H9 (cell line): Measurements from ENCODE around the gene GNMT. TPM values are rescaled to one million over a fixed set of nuclear protein-coding genes. Genes with fewer than 3 reads are reported as not detected.
A peak's percentile ranks its signal among the peaks of the same experiment; 100 is the strongest.

Experiments used
- DNase-seq: peaks from one replicate; pipeline ENCODE4 v3.0.0-alpha.2; 2017
- H2AFZ ChIP-seq: one replicate; pipeline ENCODE4 v1.6.1; 2013; ENCODE audit warnings: mild to moderate bottlenecking, low read length, control low read depth, moderate library complexity
- H2AK5ac ChIP-seq: 2 replicates; pipeline ENCODE4 v1.6.1; 2013; ENCODE audit warnings: low read length, control low read depth, mixed read lengths; ENCODE audit not compliant: insufficient read length
- H2BK120ac ChIP-seq: one replicate; pipeline ENCODE4 v1.6.1; 2013; ENCODE audit warnings: low read depth, mild to moderate bottlenecking, low read length, control low read depth, inconsistent platforms; ENCODE audit not compliant: poor library complexity, severe bottlenecking
- H2BK12ac ChIP-seq: 2 replicates; pipeline ENCODE4 v1.6.1; 2013; ENCODE audit warnings: low read length, control low read depth, mixed read lengths, low read depth; ENCODE audit not compliant: insufficient read length
- H2BK15ac ChIP-seq: 2 replicates; pipeline ENCODE4 v1.6.1; 2013; ENCODE audit warnings: low read depth, low read length, control low read depth
- H2BK20ac ChIP-seq: one replicate; pipeline ENCODE4 v1.6.1; 2013; ENCODE audit warnings: low read depth, mild to moderate bottlenecking, low read length, control low read depth, inconsistent platforms; ENCODE audit not compliant: poor library complexity, severe bottlenecking
- H2BK5ac ChIP-seq: 2 replicates; pipeline ENCODE4 v1.6.1; 2013; ENCODE audit warnings: low read length, control low read depth, mixed read lengths; ENCODE audit not compliant: insufficient read length
- H3K14ac ChIP-seq: 2 replicates; pipeline ENCODE4 v1.6.1; 2013; ENCODE audit warnings: low read length, control low read depth; ENCODE audit not compliant: insufficient read depth
- H3K18ac ChIP-seq: 2 replicates; pipeline ENCODE4 v1.6.1; 2013; ENCODE audit warnings: low read depth, mild to moderate bottlenecking, mixed read lengths, low read length, control low read depth; ENCODE audit not compliant: insufficient read length
- H3K23ac ChIP-seq: 2 replicates; pipeline ENCODE4 v1.6.1; 2013; ENCODE audit warnings: low read length, control low read depth, mixed read lengths, low read depth; ENCODE audit not compliant: insufficient read length
- H3K23me2 ChIP-seq: 2 replicates; pipeline ENCODE4 v1.6.1; 2013; ENCODE audit warnings: low read depth, mild to moderate bottlenecking, mixed read lengths, low read length, control low read depth; ENCODE audit not compliant: insufficient read length, poor library complexity, severe bottlenecking
- H3K27ac ChIP-seq: 2 replicates; pipeline ENCODE4 v1.5.1; 2013; ENCODE audit warnings: low read length, control low read depth, mixed read lengths, low read depth; ENCODE audit not compliant: insufficient read length
- H3K27me3 ChIP-seq: 2 replicates; pipeline ENCODE4 v1.6.1; 2013; ENCODE audit warnings: low read length, control low read depth, inconsistent platforms; ENCODE audit not compliant: insufficient read depth
- H3K4ac ChIP-seq: 2 replicates; pipeline ENCODE4 v1.6.1; 2013; ENCODE audit warnings: low read depth, mild to moderate bottlenecking, control low read depth, inconsistent platforms, low read length, moderate library complexity
- H3K4me1 ChIP-seq: 2 replicates; pipeline ENCODE4 v1.6.1; 2013; ENCODE audit warnings: low read length, control low read depth, inconsistent platforms; ENCODE audit not compliant: insufficient read depth
- H3K4me2 ChIP-seq: 2 replicates; pipeline ENCODE4 v1.6.1; 2013; ENCODE audit warnings: low read length, control low read depth, mixed read lengths; ENCODE audit not compliant: insufficient read length, insufficient read depth
- H3K56ac ChIP-seq: 2 replicates; pipeline ENCODE4 v1.6.1; 2013; ENCODE audit warnings: low read depth, mild to moderate bottlenecking, mixed read lengths, low read length, control low read depth; ENCODE audit not compliant: insufficient read length
- H3K79me1 ChIP-seq: 2 replicates; pipeline ENCODE4 v1.6.1; 2013; ENCODE audit warnings: low read depth, mild to moderate bottlenecking, moderate library complexity, low read length, control low read depth, inconsistent platforms; ENCODE audit not compliant: insufficient read depth, poor library complexity, severe bottlenecking
- H3K79me2 ChIP-seq: 2 replicates; pipeline ENCODE4 v1.6.1; 2013; ENCODE audit warnings: low read length, control low read depth, inconsistent platforms; ENCODE audit not compliant: insufficient read depth
- H3K9ac ChIP-seq: 2 replicates; pipeline ENCODE4 v1.6.1; 2013; ENCODE audit warnings: low read length, control low read depth, mixed read lengths; ENCODE audit not compliant: insufficient read length; ENCODE audit errors: extremely low read depth
- H3K9me3 ChIP-seq: one replicate; pipeline ENCODE4 v1.6.1; 2013; ENCODE audit warnings: low read depth, low read length, inconsistent platforms; ENCODE audit not compliant: control insufficient read depth
- H3T11ph ChIP-seq: one replicate; pipeline ENCODE4 v1.6.1; 2013; ENCODE audit warnings: mild to moderate bottlenecking, low read length, control low read depth, inconsistent platforms
- H4K20me1 ChIP-seq: one replicate; pipeline ENCODE4 v1.6.1; 2013; ENCODE audit not compliant: control insufficient read depth, insufficient read length, insufficient read depth
- H4K5ac ChIP-seq: 2 replicates; pipeline ENCODE4 v1.6.1; 2013; ENCODE audit warnings: low read depth, mild to moderate bottlenecking, mixed read lengths, low read length, control low read depth; ENCODE audit not compliant: insufficient read length
- H4K8ac ChIP-seq: replicated peaks from 2 replicates; pipeline ENCODE4 v1.6.1; 2013; ENCODE audit warnings: low read length, control low read depth, mixed read lengths, low read depth; ENCODE audit not compliant: insufficient read length
- H4K91ac ChIP-seq: 2 replicates; pipeline ENCODE4 v1.6.1; 2013; ENCODE audit warnings: low read depth, mild to moderate bottlenecking, moderate library complexity, mixed read lengths, low read length, control low read depth; ENCODE audit not compliant: insufficient read length
- H3K27ac Mint-ChIP-seq, 3 experiments: 2 replicates in 2 of 3; 3 replicates in 1 of 3; pipeline ENCODE4 v1.8.0; 2020 to 2021; ENCODE audit warnings: mixed read lengths in 3 of 3, mild to moderate bottlenecking in 1 of 3, moderate library complexity in 1 of 3
- H3K27me3 Mint-ChIP-seq: 2 replicates; pipeline ENCODE4 v1.8.0; 2021; ENCODE audit warnings: low read depth, mild to moderate bottlenecking, moderate library complexity, mixed read lengths
- H3K36me3 Mint-ChIP-seq, 3 experiments: 2 replicates in 2 of 3; 3 replicates in 1 of 3; pipeline ENCODE4 v1.8.0; 2020 to 2021; ENCODE audit warnings: low read depth in 3 of 3, mixed read lengths in 3 of 3; ENCODE audit not compliant: insufficient read depth in 1 of 3
- H3K4me1 Mint-ChIP-seq, 2 experiments: 2 replicates each; pipeline ENCODE4 v1.8.0; 2020; ENCODE audit warnings: mixed read lengths in 2 of 2
- H3K4me3 Mint-ChIP-seq, 2 experiments: 2 replicates in 1 of 2; 3 replicates in 1 of 2; pipeline ENCODE4 v1.8.0; 2020 to 2021; ENCODE audit warnings: mild to moderate bottlenecking in 2 of 2, mixed read lengths in 2 of 2, moderate library complexity in 1 of 2
- H3K9me3 Mint-ChIP-seq, 2 experiments: 2 replicates in 1 of 2; 3 replicates in 1 of 2; pipeline ENCODE4 v1.8.0; 2020; ENCODE audit warnings: mild to moderate bottlenecking in 2 of 2, mixed read lengths in 2 of 2, moderate library complexity in 1 of 2
- WGBS: extraction: QIAGEN DNeasy Blood & Tissue Kit; methylation state at CpG from one replicate; pipeline ENCODE4 v1.1.7; 2013; ENCODE audit warnings: missing lambda C conversion rate, low lambda C conversion rate, mixed read lengths; ENCODE audit not compliant: insufficient read length; ENCODE audit errors: extremely low coverage; 5-methylcytosine and 5-hydroxymethylcytosine counted together
- total RNA-seq: library from RNA; stranded (reverse); gene quantifications from 2 replicates; pipeline ENCODE4 v1.2.1, GENCODE V29; 2021
- TF ChIP-seq, protein P1 (sequence below): fragments of 200-600 bp; sonication (generic); conservative IDR thresholded peaks from 3 replicates; pipeline ENCODE4 v1.8.0; 2021; ENCODE audit warnings: antibody characterized with exemption, mild to moderate bottlenecking

GNMT gene
- total RNA-seq, 1 experiment from 2014 or later = 1.1 TPM

DNA sequence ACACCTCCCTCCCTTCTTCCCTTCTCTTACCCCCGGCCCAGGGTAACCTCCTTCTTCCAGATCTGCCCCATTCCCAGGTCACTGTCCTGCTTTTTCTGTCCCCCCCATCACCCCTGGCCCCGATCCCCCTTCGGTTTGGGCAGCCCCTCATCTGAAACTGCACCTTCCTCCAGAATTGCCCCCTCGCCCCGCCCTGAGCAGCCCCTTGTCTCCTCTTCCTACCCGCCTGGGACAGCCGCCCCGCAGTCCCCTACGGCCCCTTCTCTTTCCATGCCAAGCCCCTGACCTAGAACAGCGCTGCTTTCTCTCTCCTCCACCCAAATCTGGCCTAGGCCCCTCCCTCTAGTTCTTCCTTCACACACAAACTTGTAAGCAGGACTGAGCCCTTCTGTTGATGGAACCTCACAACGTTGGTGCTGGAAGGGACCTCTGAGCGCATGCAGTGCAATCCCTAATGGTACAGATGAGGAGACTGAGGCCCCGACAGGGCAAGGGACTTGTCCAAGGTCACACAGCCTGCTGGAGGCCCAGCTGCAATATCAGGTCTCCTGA lies 24.4 kb downstream of the GNMT start:
- H3K79me1 ChIP-seq = peaks cover 4% of the 10 kb centered on the region
- no peak overlapping the region; a peak in 1 of 7 replicates for H3K27ac Mint-ChIP-seq
- peaks cover 6% of the 10 kb centered on the region for H3K23me2 ChIP-seq
- peaks cover 8 to 23% (median 16%) of the 10 kb centered on the region in 3 experiments for H3K36me3 Mint-ChIP-seq
- H3K79me2 ChIP-seq = no peaks in the 10 kb centered on the region; the same call in 1 of the 2 replicates
- H2BK120ac ChIP-seq = no peak overlapping the region
- H3K4ac ChIP-seq = no peak overlapping the region
- WGBS = no CpG with 5 or more reads among the region's 13 CpGs
- H2BK5ac ChIP-seq = no peak overlapping the region
- no peak overlapping the region for H3T11ph ChIP-seq
- no peak overlapping the region for H4K5ac ChIP-seq
- H2BK15ac ChIP-seq = no peak overlapping the region
- no peaks in the 10 kb centered on the region for H3K27me3 Mint-ChIP-seq
- peaks cover 20 to 29% of the 10 kb centered on the region in 2 experiments for H3K4me1 Mint-ChIP-seq
- peak overlapping the region; percentile 61 for H3K4me2 ChIP-seq
- no peaks in the 10 kb centered on the region for H3K9me3 ChIP-seq
- H3K14ac ChIP-seq = no peak overlapping the region; the same call in 1 of the 2 replicates
- no peak overlapping the region for H3K27ac ChIP-seq
- no peak overlapping the region for H2BK12ac ChIP-seq
- H2AK5ac ChIP-seq = no peak overlapping the region
- no peaks in the 10 kb centered on the region for H3K4me1 ChIP-seq
- no peaks in the 10 kb centered on the region for H4K20me1 ChIP-seq
- H3K27me3 ChIP-seq = no peaks in the 10 kb centered on the region
- no peak overlapping the region for H4K8ac ChIP-seq
- no peak overlapping the region for H3K23ac ChIP-seq
- no peaks in the 10 kb centered on the region for H3K9me3 Mint-ChIP-seq
- no peak overlapping the region for H3K18ac ChIP-seq
- no peak overlapping the region for H2AFZ ChIP-seq
- no peak for DNase-seq
- H2BK20ac ChIP-seq = no peak overlapping the region
- peak overlapping the region; percentile 77 to 83 for H3K4me3 Mint-ChIP-seq
- H4K91ac ChIP-seq = no peak overlapping the region
- TF ChIP-seq, protein P1, sequence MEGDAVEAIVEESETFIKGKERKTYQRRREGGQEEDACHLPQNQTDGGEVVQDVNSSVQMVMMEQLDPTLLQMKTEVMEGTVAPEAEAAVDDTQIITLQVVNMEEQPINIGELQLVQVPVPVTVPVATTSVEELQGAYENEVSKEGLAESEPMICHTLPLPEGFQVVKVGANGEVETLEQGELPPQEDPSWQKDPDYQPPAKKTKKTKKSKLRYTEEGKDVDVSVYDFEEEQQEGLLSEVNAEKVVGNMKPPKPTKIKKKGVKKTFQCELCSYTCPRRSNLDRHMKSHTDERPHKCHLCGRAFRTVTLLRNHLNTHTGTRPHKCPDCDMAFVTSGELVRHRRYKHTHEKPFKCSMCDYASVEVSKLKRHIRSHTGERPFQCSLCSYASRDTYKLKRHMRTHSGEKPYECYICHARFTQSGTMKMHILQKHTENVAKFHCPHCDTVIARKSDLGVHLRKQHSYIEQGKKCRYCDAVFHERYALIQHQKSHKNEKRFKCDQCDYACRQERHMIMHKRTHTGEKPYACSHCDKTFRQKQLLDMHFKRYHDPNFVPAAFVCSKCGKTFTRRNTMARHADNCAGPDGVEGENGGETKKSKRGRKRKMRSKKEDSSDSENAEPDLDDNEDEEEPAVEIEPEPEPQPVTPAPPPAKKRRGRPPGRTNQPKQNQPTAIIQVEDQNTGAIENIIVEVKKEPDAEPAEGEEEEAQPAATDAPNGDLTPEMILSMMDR = no peak
- H3K9ac ChIP-seq = peak overlapping the region; percentile 28
- no peak overlapping the region for H3K56ac ChIP-seq
